Coronary artery (tissue), 2 donors: ENCODE results near the gene SLC10A7.

Experiments
- DNase-seq: peaks from one replicate; pipeline ENCODE4 v3.0.0-alpha.2; 2017; ENCODE audit warnings: low spot score
- H3K27ac ChIP-seq, 2 donors: fragments of 200-600 bp; sonication (generic); one replicate each; pipeline ENCODE4 v1.5.1; 2016 to 2019
- H3K4me3 ChIP-seq: fragments of 200-600 bp; sonication (generic); 2 replicates; pipeline ENCODE4 v1.5.1; 2016; ENCODE audit warnings: mild to moderate bottlenecking, moderate library complexity
- TF ChIP-seq, protein P1 (sequence below): fragments of 200-600 bp; sonication (generic); IDR thresholded peaks from one replicate; pipeline ENCODE4 v1.5.1; 2019; ENCODE audit warnings: antibody characterized with exemption

The SLC10A7 gene

DNA sequence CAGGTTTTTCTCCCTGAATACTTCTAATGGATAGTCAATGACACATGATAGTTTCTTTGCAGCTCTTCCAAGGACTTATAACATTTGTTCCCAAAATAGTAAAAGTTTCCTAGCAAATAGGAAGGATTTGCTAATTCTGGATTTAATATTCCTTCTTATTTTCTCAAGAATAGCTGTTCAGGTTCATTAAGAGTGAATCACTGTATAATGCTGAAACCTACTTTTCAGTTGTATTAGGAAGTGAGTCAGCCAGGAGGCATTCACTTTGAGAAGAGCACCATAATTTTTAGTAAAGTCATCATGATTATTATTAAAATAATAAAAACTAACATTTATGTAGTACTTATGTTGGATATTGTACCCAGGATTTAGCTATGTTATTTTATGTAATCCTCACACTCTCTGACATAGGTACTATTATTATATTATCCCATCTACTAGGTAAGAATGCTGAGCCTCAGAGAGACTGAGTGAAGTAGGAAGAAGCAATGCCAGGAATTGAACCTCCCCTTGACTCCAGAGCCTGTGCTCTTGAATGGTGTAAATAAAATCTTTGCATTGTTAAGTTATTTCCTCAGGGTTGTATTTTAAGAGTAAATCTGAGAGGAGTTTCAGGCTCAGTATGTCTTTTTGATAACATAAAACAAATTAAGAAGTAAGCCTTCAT is 192.6 kb downstream of the SLC10A7 start:
- TF ChIP-seq, protein P1, sequence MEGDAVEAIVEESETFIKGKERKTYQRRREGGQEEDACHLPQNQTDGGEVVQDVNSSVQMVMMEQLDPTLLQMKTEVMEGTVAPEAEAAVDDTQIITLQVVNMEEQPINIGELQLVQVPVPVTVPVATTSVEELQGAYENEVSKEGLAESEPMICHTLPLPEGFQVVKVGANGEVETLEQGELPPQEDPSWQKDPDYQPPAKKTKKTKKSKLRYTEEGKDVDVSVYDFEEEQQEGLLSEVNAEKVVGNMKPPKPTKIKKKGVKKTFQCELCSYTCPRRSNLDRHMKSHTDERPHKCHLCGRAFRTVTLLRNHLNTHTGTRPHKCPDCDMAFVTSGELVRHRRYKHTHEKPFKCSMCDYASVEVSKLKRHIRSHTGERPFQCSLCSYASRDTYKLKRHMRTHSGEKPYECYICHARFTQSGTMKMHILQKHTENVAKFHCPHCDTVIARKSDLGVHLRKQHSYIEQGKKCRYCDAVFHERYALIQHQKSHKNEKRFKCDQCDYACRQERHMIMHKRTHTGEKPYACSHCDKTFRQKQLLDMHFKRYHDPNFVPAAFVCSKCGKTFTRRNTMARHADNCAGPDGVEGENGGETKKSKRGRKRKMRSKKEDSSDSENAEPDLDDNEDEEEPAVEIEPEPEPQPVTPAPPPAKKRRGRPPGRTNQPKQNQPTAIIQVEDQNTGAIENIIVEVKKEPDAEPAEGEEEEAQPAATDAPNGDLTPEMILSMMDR: no peak
- no peak overlapping the region for H3K27ac ChIP-seq
- no peak for DNase-seq
- H3K4me3 ChIP-seq: no peak overlapping the region

DNA sequence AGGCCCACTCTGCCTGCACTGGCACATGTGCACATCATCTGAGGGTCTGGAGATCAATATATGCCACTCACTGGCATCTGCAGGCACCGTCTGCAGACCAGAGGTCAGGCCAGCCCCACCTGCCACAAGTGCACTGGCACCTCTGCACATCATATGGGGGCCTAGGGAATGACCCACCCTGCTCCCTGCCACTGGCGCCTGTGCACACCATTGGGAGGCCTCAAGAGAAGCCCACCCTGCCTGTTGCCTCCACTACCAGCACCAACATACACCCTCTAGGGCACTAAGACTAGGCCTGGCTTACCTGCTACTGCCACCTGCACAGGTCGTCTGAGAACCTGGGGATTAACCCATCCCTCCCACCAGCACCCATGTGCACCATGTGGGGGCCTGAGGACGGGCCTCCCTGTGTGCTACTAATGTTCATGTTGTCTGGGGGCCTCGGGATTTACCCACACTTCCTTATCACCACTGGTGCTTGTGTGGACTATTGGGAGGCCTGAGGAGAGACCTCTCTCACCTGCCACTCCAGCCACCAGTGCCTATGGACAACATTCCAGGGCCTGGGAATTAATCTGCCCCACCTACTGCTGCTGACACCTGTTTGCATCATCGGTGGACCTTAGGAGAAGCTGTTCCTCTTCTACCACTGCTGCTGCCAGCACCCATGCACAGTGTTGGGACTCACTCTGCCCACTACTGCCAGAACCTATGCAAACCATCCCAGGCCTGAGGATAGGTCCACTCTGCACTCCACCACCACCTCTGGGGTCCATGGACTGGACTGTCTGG is 193.7 kb downstream of the SLC10A7 start:
- no peak overlapping the region for H3K4me3 ChIP-seq
- TF ChIP-seq, protein P1: no peak
- no peak for DNase-seq
- H3K27ac ChIP-seq: no peak overlapping the region

DNA sequence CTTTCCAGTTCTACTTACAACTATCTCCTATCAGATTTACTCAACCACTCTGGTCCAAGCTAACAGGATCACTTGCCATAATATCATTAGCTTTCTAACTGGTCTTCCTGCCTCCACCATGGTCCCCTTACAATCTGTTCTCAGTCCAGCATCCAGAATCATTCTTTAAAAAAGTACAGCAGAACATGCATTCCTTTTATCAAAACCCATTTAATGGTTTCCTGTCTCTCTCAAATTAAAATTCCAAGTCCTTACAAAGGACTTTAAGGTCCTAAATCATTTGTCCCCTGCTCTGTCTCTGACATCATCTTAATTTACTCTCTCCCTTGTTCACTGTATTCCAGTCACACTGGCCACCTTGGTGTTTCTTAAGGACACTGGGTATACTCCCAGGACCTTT is 202.8 kb downstream of the SLC10A7 start:
- Histone ChIP-seq H3K4me3 (no peak overlapping the region), H3K27ac (no peak overlapping the region)
- no peak for DNase-seq
- TF ChIP-seq, protein P1: no peak

DNA sequence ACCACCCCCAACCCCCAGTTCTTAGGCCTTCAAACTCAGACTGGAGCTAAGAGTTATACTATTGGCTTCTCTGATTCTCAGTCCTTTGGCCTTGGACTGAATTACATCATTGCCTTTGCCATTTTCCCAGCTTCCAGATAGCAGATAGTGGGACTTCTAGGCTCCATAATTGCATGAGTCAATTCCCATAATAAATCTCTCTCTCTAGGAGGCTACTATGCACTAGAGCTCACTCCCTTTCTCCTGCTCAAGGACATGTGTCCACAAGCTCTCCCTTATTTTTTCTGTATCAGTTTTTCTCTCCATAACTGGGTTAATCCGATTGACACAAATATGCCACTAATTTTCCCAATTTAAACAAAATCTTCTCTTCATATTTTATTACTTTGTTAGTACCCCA is 204.0 kb downstream of the SLC10A7 start:
- Histone ChIP-seq H3K4me3 (no peak overlapping the region), H3K27ac (no peak overlapping the region)
- DNase-seq: no peak
- TF ChIP-seq, protein P1: no peak

DNA sequence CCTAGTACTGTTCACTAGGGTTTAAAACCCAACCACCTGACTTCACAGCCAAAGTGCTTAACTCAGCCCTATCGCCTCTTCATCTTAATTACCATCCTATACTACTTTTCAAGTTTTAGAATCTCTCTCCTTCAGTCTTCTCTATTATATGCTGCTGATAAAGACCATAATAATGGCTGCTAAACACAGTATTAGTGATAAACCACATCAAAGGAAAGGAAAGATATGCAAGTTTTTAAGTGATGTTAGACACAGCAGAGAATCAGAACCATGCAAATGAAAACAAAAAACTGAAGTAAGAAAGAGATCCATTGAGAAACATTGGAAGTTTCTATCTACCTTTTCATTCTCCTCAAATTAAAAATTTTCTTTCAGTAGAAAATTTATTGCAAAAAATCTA is 206.6 kb downstream of the SLC10A7 start:
- Histone ChIP-seq H3K27ac (no peak overlapping the region), H3K4me3 (no peak overlapping the region)
- no peak for DNase-seq
- TF ChIP-seq, protein P1: no peak

DNA sequence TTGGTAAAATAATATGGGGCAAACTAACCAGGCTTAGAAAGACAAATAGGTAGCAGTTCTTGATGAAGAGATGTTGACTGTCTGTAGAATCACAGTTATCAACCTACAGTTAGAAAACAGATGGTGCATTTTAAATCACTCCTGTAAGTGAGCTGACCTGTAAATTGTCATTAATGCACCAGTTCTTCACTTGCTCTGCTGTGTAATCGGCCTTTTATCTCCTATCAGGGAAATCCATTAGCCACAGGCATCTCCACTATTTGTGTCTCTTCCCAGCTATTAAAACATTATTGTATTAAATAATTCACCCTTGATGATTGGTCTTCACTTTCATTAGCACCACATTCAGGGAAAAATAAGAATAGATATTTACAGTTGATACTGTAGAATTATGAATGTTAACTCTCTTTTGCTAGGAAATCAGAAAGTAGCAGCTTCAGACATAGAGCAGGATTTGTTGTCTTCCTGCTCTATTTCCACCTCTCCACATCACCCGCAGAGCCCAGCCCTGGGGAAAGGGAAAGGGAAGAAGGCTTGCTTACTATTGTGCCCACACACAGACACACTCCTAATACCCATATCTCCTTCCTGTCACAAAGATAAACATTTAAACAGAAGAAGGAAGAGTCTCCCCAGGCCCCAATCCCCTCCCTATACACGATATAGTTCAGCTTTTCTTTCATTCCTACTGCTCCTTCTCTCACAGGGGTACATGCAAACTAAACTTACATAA is 210.3 kb downstream of the SLC10A7 start:
- TF ChIP-seq, protein P1: no peak

More for the DNA sequence above, 210.3 kb downstream of the SLC10A7 start:
- Histone ChIP-seq H3K27ac (no peak overlapping the region), H3K4me3 (no peak overlapping the region)
- no peak for DNase-seq
